HEK293 (cell line): ENCODE data around the gene TNFRSF8.

Source experiments
- CTCF ChIP-seq: fragments of 450-650 bp; formaldehyde crosslinking; IDR thresholded peaks from 2 replicates; pipeline ENCODE4 v1.5.1; 2016; ENCODE audit warnings: missing biosample characterization, missing genetic modification characterization
- GLI4 ChIP-seq: fragments of 450-650 bp; formaldehyde crosslinking; IDR thresholded peaks from 2 replicates; pipeline ENCODE4 v1.5.1; 2016; ENCODE audit warnings: missing biosample characterization, missing genetic modification characterization
- KLF9 ChIP-seq: fragments of 450-650 bp; formaldehyde crosslinking; IDR thresholded peaks from 2 replicates; pipeline ENCODE4 v1.5.1; 2016; ENCODE audit warnings: missing biosample characterization, missing genetic modification characterization, low read depth
- REST ChIP-seq: fragments of 450-650 bp; formaldehyde crosslinking; IDR thresholded peaks from 2 replicates; pipeline ENCODE4 v1.5.1; 2016; ENCODE audit warnings: missing biosample characterization, missing genetic modification characterization
- SP3 ChIP-seq: fragments of 450-650 bp; formaldehyde crosslinking; IDR thresholded peaks from 2 replicates; pipeline ENCODE4 v1.5.1; 2016; ENCODE audit warnings: missing biosample characterization, missing genetic modification characterization
- TCF7L2 ChIP-seq: IDR thresholded peaks from 2 replicates; pipeline ENCODE4 v1.6.1; 2011; ENCODE audit warnings: low read depth, mild to moderate bottlenecking, inconsistent platforms, low read length, moderate library complexity, borderline replicate concordance
- YY1 ChIP-seq: fragments of 450-650 bp; formaldehyde crosslinking; IDR thresholded peaks from 2 replicates; pipeline ENCODE4 v1.5.1; 2018; ENCODE audit warnings: missing biosample characterization, missing genetic modification characterization
- ZBTB20 ChIP-seq: fragments of 450-650 bp; formaldehyde crosslinking; IDR thresholded peaks from 2 replicates; pipeline ENCODE4 v1.5.1; 2016; ENCODE audit warnings: missing biosample characterization, missing genetic modification characterization
- ZBTB26 ChIP-seq: fragments of 450-650 bp; formaldehyde crosslinking; optimal IDR thresholded peaks from 2 replicates; pipeline ENCODE3; 2016; ENCODE audit warnings: missing biosample characterization, mild to moderate bottlenecking, missing genetic modification characterization
- ZNF133 ChIP-seq: fragments of 450-650 bp; formaldehyde crosslinking; IDR thresholded peaks from 2 replicates; pipeline ENCODE4 v1.5.1; 2016; ENCODE audit warnings: missing biosample characterization, missing genetic modification characterization
- ZNF221 ChIP-seq: fragments of 450-650 bp; formaldehyde crosslinking; IDR thresholded peaks from 2 replicates; pipeline ENCODE4 v1.5.1; 2017; ENCODE audit warnings: missing biosample characterization, missing genetic modification characterization, borderline replicate concordance
- ZNF37A ChIP-seq: fragments of 450-650 bp; IDR thresholded peaks from 2 replicates; pipeline ENCODE4 v1.5.1; 2018; ENCODE audit warnings: missing biosample characterization, missing genetic modification characterization
- ZNF707 ChIP-seq: fragments of 450-650 bp; formaldehyde crosslinking; IDR thresholded peaks from 2 replicates; pipeline ENCODE4 v1.5.1; 2016; ENCODE audit warnings: missing biosample characterization, missing genetic modification characterization
- ZSCAN23 ChIP-seq: fragments of 450-650 bp; formaldehyde crosslinking; IDR thresholded peaks from 2 replicates; pipeline ENCODE4 v1.5.1; 2016; ENCODE audit warnings: missing biosample characterization, missing genetic modification characterization

- no peak for TF ChIP-seq ZNF37A
- no peak for TF ChIP-seq REST (tag by site-specific recombination)
- no peak for TF ChIP-seq ZNF707 (tag by site-specific recombination)
- no peak for TF ChIP-seq CTCF (tag by site-specific recombination)
- TF ChIP-seq ZBTB26 (tag by site-specific recombination): no peak
- TF ChIP-seq GLI4: no peak
- no peak for TF ChIP-seq ZBTB20 (tag by site-specific recombination)
- no peak for TF ChIP-seq ZSCAN23 (tag by site-specific recombination)
- no peak for TF ChIP-seq YY1 (tag by site-specific recombination)
- no peak for TF ChIP-seq ZNF221 (tag by site-specific recombination)
- TF ChIP-seq KLF9 (tag by site-specific recombination): no peak
- no peak for TF ChIP-seq ZNF133 (tag by site-specific recombination)
- no peak for TF ChIP-seq SP3
- no peak for TF ChIP-seq TCF7L2
These were observed 76.9 kb downstream of the TNFRSF8 start for GRCh38 chr1:12140016-12140415.
